SK-N-SH (cell line): ENCODE measurements around the gene DNAH10.

ENCODE experiments used
- CHD2 ChIP-seq: fragments of 150-350 bp; IDR thresholded peaks from 2 replicates; pipeline ENCODE4 v1.6.1; 2018; ENCODE audit warnings: low read length; ENCODE audit not compliant: partially characterized antibody
- CTCF ChIP-seq: fragments of 200-600 bp; sonication (generic); IDR thresholded peaks from 2 replicates; pipeline ENCODE4 v1.6.1; 2017; ENCODE audit warnings: antibody characterized with exemption, mild to moderate bottlenecking, moderate library complexity
- EP300 ChIP-seq, 2 experiments: IDR thresholded peaks; 2 replicates each; pipeline versions ENCODE4 v1.4.0 to v1.6.1; 2012; ENCODE audit warnings: borderline replicate concordance in 1 of 2, low read depth in 1 of 2, low read length in 1 of 2
- EZH2phosphoT487 ChIP-seq: fragments of 200-600 bp; sonication (generic); IDR thresholded peaks from 2 replicates; pipeline ENCODE4 v1.6.1; 2017; ENCODE audit warnings: low read depth, mixed run types, mild to moderate bottlenecking, antibody characterized with exemption, moderate library complexity, borderline replicate concordance
- FOSL2 ChIP-seq: IDR thresholded peaks from 2 replicates; pipeline ENCODE4 v1.4.0; 2012; ENCODE audit warnings: low read depth, mild to moderate bottlenecking, moderate library complexity, borderline replicate concordance
- GATA2 ChIP-seq: sonication (generic); formaldehyde crosslinking; IDR thresholded peaks from 2 replicates; pipeline ENCODE4 v1.5.0; 2020; ENCODE audit warnings: mild to moderate bottlenecking, missing genetic modification reagents
- MAX ChIP-seq: IDR thresholded peaks from 2 replicates; pipeline ENCODE4 v1.4.0; 2012; ENCODE audit warnings: low read depth
- NFIC ChIP-seq: IDR thresholded peaks from 2 replicates; pipeline ENCODE4 v1.4.0; 2012; ENCODE audit warnings: borderline replicate concordance
- POLR2AphosphoS5 ChIP-seq: IDR thresholded peaks from 2 replicates; pipeline ENCODE4 v1.6.1; 2012; ENCODE audit warnings: low read depth, low read length
- RAD21 ChIP-seq: IDR thresholded peaks from 2 replicates; pipeline ENCODE4 v1.6.1; 2012; ENCODE audit warnings: mild to moderate bottlenecking, low read length
- REST ChIP-seq: IDR thresholded peaks from 2 replicates; pipeline ENCODE4 v1.6.1; 2012; ENCODE audit warnings: mild to moderate bottlenecking, low read depth, low read length, moderate library complexity
- RFX5 ChIP-seq: IDR thresholded peaks from 2 replicates; pipeline ENCODE4 v1.6.1; 2012; ENCODE audit warnings: mild to moderate bottlenecking, improper control_type of control experiment, low read length
- SIN3A ChIP-seq: IDR thresholded peaks from 2 replicates; pipeline ENCODE4 v1.6.1; 2012; ENCODE audit warnings: low read depth, mild to moderate bottlenecking, low read length, moderate library complexity, borderline replicate concordance
- TCF12 ChIP-seq: IDR thresholded peaks from 2 replicates; pipeline ENCODE4 v1.4.0; 2012

- TF ChIP-seq CTCF (no peak), CHD2 (no peak), EP300 (IDR thresholded peaks at IDR 0.05; ENCODE audit: borderline replicate concordance in 1 of 2, low read depth in 1 of 2, low read length in 1 of 2) (no peak), GATA2 (CRISPR knock-in tag) (no peak), POLR2AphosphoS5 (no peak), RAD21 (no peak), REST (no peak), RFX5 (no peak), SIN3A (no peak), MAX (no peak), EZH2phosphoT487 (no peak), NFIC (no peak), TCF12 (no peak), FOSL2 (no peak)
Measured at GRCh38 chr12:123840765-123841425, 78.8 kb downstream of the DNAH10 start.
